SK-N-MC (cell line): ENCODE data around the gene NCF1.
"Not testable (repeated sequence)": the region's sequence is repeated elsewhere in the genome, so short reads cannot be mapped to it uniquely, and the experiment has no call there.

Experiments
- EZH2 ChIP-seq: fragments of 200-600 bp; sonication (generic); IDR thresholded peaks from one replicate; pipeline ENCODE4 v1.6.1; 2017; ENCODE audit warnings: antibody characterized with exemption
- POLR2AphosphoS5 ChIP-seq: IDR thresholded peaks from 2 replicates; pipeline ENCODE4 v1.6.1; 2012; ENCODE audit warnings: mild to moderate bottlenecking, low read depth, low read length, borderline replicate concordance

DNA sequence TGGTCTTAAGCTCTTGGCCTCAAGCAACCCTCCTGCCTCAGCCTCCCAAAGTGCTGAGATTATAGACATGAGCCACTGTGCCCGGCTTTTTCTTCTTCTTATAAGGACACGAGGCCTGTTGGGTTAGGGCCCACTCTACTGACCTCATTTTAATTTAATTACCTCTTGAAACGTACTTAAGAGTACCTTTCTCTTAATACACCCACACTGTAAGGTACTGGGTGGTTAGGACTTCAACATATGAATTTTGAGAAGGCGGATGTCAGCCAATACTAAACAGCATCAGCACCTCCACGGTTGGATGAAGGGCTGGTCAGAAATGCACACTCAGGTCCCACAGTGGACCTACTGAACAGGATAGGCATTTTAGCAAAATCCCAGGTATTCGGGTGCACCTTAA lies 7.9 kb downstream of the NCF1 start:
- TF ChIP-seq POLR2AphosphoS5, EZH2: not testable (repeated sequence)
